HL-60/S4 treated with retinoic acid at 250 ng/mL for 4 days and 3 days (cell line): ENCODE data around the gene REPIN1.

ENCODE experiments used
- in situ Hi-C: fragments of 300-500 bp; cut with MboI; formaldehyde crosslinking; loops from 2 replicates; pipeline ENCODE4 v1.7.0; 2022; ENCODE audit warnings: low sequenced_read_pairs

REPIN1 gene

DNA sequence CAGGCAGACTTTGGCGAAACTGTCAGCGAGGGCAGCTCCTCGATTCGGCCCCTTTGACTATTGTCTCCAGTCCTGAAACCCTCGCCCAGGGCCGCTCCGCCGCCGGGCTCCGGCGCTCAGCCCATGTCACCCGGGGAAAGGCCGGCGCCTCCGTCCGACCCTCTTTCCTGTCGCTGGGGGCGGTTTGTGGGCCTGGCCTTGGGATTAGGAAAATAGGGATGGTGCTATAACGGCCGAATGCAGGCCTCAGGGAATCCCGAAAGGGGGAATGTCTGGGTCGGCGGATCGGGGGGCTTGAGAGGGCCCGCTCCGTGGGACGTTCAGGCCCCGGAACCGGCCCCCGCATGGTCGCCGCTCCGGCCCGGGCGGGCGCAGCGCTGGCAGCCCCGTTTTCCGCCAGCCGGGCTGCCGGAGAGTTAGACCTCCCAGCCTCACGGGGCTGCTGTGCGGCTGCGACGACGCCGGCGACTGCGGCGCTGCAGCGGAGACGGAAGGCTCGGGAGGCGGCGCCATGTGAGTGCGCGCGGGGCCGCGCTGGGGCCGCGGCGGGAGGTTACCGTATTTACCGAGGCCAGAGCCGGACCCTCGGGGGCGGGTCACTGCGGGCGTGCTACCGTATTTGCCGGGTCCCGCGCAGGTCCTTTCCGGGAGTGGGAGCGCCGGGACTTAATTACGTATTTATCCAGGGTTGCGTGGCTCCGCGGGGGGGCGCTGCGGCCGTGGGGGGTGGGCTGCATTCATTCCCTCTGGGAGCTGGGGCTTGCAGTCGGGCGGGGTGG, 36.4 kb downstream of the REPIN1 start:
- in situ Hi-C loops: no loop called here

DNA sequence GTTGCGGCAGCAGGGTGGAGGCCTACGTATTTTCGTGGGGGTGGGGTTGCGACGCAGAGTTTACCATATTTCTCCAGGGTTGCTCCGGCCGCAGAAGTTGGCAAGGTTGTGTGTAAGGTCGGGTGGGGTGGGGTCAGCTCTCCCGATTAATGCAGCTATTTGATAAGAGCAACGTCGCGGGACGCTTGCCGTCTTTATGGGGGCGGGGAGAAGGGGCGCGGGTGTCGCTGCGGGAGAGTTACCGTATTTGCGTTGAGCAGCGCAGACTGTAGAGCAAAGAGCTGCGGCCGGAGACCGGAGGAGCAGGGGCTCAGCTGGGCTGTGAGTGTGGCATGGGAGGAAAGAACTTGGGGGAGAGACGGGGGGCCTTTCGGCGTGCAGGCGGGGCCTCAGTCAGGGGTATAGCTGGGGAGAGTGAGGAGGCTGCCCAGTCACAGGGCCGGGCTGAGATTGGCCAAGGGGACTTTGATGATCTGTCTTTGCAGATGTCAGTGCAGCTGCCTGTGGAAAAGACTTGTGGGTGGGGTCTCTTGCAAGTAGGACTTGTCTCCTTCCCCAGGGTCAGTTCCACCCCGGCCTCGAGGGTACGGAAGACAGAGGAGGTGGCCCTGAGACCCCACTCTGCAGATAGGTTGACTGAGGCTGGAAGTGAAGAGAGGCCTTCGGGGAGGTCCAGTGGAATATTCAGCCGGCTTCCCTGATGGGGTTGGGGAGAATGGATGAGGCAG, 37.1 kb downstream of the REPIN1 start:
- in situ Hi-C loops: no loop called here

DNA sequence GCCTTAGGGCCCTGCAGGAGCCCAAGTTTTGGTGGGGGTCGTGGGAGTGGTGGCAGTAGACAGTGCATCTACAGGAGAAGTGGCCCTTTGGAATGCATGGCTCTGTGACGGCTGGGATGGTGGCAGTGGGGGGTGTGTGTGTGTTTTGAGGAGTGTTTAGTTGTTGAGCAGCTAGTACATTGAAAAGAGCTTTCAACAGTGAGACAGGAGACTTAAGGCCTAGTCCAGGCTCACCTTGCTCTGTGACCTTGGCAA, 37.6 kb downstream of the REPIN1 start:
- in situ Hi-C loops: no loop called here

DNA sequence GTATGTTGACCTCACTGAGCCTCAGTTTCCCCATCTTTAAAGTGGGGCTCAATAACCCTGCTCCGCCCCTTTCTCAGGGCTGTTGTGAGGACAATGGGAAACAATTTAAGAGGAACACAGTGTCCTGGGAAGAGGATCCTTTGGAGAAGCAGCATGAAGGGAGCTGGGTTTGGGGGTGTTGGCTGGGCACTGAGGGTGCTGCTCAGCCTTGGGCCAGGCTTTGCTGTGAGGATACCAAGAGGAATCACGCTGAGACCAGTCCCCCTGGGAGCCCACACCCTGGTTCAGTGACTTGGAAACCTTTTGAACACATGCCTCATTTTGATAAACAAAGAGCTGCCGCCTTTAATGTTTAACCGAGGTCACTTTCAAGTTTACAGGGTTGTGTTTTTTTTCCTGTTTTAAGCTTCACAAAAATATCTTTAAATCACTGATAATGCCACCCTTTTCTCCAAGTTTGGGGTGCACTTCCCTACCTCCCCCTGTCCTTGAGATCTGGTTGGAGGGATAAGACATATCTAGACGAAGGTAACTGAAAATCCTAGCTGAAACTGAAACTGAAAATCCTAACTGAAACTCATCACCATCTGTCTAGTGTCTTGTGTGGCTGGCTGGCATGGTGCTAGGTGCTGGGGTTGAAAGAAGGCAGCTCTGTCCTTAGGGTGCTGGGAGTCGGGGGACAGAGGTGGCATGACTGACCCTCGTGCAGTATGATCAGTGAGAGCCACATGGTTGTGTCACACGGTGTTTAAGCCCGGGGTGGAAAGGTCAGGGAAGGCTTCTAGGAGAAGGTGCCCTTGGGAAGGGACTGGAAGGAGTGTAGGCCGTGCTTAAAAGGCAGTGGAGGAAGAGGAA, 38.2 kb downstream of the REPIN1 start:
- in situ Hi-C loops: no loop called here

DNA sequence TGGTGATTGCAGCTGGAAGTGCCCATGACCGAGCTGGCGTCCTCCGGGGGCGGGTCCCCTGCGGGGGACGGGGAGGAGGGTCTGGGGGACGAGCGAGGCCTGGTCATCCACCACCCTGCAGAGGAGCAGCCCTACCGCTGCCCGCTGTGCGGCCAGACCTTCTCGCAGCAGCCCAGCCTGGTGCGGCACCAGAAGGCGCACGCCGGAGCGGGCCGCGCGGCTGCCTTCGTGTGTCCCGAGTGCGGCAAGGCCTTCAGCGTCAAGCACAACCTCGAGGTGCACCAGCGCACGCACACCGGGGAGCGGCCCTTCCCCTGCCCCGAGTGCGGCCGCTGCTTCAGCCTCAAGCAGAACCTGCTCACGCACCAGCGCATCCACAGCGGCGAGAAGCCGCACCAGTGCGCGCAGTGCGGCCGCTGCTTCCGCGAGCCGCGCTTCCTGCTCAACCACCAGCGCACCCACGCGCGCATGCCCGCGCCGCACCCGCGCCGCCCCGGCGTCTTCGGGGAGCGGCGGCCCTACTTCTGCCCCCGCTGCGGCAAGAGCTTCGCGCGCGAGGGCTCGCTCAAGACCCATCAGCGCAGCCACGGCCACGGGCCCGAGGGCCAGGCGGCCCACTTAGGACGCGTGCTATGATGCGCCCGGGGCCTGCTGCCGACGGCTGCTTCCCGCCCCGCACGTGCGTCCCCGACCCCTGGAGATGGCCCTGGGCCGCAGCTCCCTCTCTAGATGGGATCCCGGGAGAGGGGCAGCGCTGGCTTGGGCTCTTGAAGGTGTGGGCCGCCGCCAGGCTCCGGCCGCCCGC, 39.2 kb downstream of the REPIN1 start:
- in situ Hi-C loops: no loop called here

DNA sequence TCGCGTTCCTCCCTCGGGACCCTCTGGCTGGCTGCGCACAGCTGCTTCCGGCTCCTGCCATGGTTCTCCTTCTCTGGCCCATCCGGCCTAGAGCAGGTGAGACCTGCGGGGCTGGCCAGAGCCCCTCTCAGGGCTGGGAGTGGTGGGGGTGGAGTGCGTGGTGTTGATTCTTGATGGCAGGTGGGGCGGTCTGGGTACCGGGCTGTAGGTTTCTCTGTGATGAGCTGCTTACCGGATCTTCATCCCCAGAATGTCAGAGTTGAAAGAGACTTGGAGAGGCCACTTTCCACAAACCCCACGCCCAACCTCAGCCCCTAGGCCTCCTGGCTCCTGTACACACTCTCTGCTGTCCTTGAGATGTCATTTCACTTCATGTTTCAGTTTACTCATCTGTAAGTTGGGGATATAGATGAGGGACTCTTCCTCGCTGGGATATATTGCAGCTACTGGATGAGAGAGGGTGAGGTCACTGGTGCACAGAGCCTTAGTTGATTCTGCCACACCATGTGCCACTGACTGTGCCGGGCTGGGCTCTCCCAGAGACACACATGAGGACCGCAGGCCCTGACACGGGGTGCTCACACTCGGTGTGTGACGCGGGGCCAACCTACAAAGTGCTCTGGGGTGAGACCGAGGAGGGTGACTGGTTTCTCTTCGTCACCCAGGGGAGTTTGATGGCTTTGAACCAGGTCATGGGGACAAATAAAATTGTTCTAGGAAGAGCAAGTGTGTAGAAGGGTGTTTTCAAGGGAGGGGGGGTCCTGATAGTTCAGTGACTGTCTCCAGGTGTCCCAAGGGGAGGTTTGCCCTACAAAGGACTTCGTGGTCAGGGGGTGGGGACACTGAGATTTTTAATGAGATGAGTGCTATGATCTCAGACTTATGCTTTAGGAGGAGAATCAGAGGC, 40.0 kb downstream of the REPIN1 start:
- in situ Hi-C loops: no loop called here

DNA sequence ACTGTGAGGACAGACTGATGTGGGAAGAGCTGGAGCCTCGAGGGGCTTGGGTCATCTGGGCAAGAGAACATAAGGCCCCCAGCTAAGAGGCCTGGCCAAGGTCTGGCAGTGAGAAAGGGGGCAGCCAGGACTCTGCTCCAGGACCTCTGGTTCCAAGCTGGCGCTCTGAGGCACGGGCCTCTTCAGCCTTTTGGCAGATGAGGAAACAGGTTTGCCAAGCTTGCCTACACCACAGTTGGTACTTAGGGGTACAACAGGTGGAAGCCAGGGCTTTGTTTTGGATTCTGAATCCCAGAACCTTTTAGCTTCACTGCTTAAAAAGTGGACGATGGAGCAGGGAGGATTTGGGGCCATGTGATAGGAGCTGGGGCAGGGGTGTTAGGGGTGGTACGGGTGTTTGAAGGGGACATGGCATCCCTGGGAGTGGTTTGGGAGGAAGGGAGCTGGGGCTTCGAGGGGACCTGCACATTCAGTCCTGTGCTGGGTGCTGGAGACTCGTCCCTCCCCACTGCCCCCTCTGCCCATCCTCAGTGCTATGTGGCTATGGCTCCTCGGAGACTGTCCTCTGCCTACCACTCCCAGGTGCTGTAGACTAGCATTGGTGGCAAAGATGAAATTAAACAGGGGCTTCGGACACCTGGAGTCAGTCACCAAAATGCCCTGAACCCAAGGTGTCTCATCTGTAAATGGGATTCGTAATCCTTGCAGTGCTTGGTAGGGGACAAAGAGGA, 40.8 kb downstream of the REPIN1 start:
- in situ Hi-C loops: no loop called here

DNA sequence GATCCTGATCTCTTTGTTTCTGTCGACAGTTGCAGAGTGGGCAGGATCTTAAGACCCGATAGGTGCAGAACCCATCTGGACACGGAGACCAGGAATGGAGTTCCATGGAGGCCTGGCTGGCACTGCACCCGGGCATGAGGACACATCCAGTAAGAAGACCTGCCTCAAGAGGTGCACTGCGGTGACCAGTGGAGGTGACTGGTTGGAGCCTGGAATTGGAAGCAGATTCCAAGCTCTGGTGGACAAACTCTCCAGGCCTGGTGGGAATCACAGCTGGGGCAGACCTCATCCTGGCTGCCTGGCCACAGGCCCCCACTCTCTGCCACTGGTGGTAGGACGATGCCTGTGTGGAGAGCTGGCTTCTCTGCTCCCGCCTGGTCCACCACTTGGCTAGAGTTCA, 41.5 kb downstream of the REPIN1 start:
- in situ Hi-C loops: no loop called here

DNA sequence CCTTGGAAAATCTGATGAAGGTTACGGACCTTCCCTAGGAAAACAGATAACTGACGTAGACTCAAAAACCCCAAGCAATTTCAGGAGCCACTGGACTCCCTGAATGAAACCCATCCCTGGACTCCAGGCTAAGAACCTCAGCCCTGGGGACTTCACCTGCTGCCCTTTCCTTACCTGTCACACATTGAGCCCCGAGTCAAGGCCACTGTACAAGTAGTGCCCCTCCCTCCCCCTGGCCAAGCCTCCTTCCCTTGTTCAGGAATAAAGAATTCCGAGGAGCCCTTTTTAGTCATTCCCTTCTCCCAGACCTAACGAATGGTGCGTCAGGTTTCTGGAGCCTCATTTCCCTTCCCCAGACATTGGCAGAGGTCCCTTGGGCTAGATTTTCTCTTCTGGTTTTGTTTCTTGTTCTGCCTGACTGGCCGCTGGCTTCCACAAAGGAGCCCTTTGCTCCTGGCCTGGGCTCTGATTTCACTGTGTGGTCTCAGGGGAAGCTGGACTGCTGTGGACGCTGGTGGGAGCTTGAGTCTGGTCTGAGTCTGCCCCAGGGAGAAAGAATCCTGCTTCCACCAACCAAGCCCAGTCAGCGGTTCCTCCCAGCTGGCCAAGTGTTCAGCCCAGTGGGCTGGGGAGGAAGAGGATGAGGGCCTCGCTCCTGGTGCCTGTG, 42.2 kb downstream of the REPIN1 start:
- in situ Hi-C loops: no loop called here

DNA sequence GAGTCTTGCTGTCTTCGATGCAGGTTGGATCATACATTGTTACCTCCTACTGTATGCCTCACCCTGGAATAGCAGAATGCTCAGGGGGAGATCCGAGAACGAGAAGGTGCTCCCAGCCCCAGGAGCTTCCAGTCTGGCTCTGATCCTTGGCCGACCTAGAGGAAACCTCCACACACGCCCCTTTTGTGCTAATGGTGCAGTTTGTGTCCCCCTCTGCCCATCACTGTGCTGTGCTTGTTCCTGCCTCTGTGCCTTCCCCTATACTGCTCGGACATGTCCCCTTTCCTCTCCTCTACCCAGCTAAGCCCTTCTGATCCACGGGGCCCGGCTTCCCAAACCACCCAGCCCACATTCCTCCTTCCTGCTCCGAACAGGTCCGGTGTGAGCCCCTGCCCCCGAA, 43.0 kb downstream of the REPIN1 start:
- in situ Hi-C loops: no loop called here

DNA sequence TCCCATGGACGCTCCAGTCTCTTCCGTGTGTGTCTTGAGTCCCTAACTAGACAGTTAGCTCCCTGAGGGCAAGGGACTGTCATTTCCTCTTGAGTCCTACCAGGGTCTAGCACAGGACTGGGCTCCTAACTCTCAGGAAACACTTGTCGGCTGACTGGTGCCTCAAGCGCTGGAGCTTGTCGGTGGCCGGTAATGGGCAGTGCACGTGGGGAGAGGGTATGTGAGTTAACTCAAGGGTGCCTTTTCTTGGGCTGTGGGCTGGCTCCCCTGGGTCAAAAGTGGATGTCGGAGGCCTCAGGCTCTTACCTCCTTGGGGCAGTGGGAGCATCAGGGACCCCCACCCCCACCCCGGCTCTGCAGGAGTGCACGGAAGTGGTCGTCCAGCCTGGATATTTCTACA, 43.4 kb downstream of the REPIN1 start:
- in situ Hi-C loops: no loop called here

DNA sequence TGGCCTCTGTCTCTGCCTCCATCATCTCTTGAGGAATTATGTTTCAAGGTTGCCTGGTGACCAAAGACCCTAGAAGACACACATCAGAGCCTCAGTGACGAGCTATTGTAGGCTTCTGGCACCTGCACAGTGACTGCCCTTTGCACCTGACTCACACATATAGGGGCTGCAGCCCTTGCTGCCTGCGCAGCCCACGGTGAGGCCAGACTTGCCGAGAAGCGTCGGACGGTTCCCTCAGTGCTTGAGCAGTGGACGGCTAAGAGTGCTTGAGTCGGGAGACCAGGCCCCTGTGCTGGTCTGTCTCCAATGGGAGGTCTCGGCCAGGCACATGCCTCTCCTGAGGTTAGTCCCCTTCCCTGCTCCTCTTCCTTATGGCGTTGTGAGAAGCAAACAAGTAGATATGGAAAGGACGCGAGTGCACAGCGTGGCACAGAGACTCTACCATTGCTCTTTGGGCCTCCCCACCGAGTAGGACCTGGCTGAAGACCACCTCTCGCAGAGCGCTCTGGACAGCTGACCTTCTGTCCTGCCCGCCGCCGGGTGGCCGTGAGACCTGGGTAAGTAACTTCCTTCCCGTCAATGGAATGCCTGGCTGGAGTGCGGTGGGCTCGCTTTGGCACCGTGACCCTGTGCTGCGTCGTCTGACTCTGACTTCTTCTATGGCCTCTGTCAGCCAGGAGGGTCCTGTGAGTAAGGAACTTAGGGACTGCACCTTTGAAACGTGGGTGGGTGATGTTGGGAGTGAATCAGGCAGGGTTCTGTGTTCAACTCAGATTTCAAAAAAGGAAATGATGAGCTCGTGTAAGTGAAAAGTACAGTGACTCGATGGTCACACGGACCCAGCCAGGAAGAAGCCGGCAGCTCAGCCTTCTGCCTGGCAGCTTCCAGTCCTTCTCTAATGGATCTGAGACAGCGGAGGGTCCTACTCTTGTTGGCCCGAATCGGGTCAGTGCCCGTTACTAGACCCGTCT, 44.2 kb downstream of the REPIN1 start:
- in situ Hi-C loops: no loop called here

DNA sequence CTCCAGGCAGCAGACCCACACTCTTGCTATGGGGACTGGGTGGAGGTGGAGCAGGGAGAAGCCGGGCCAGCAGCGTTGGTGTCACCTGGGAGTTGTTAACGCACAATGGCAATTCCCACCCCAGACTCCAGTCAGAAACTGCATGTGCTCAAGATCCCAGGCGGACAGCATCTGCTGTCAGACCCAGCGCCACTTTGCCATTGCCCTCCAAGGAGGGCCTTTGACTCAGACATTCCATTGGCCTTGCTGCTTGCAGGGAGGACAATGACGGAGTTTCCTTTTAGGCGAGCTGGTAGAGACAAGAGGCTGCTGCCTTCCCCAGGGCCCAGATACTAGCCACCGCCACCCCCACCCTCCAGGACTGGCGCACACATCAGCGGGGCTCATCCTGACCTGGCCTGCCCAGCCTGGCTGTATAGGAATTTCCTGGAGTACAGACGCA, 45.0 kb downstream of the REPIN1 start:
- in situ Hi-C loops: no loop called here

DNA sequence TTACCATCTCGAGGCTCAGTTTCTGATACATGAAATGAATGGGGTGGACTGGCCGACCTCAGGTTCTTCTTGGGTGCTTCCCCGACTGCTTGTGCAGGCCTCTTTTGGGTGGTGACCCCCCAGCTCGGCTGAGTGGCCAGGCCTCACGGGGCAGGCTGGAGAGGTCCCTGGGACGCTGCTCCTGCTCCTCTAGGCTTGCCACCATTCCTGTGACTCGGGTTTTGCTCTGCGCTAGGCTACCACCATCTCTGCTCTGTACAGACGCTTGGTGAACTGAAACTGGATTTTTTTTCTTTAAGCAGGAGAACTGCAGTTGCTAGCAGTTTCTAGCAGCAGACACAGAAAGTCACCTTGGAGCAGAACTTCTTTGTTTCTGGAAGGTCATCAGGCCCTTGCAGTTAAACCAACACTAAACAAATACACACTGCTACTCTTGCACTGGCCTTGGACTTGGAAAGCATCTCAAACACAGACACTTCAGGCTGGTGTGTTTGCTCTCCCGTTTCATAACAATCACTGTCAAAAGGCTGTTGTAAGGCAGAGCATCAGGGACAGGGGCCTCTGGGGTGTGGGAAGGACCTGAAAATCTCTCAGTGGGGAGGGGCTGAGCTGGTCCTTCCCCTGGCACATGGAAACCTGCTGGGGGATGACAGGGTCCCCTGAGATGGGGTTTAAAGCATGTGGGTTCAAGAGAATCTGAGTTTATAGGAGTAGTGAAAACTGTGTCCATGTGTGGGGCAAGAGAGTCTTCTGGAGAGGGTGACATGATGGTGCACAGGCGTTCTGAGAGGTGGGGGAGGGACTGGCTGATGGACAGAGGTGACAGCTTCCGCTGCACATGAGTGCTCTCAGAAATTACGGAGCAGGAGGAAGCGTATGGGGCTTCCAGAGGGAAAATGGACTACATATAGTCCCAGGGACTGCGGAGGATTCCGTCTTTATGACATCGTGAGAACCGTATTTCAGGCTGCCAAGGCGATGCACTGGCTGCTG, 46.8 kb downstream of the REPIN1 start:
- in situ Hi-C loops: no loop called here

DNA sequence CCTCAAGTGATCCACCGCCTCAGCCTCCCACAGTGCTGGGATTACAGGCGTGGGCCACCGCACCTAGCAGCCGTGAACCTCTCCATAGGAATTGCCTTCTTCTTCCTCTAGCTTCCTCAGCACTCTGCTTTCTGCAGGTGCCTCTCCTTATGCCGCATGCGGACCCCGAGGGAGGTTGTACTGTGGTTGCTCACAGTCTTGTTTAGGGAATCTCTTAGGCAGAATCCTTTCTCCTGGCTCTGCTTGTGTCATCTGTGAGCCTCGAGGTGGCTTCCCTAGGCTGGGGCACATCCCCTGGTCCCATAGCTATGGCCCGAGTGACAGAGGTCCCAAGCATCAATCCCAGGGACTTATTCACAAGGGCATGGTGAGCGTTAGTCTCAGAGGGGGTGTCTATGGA, 48.6 kb downstream of the REPIN1 start:
- in situ Hi-C loops: no loop called here

DNA sequence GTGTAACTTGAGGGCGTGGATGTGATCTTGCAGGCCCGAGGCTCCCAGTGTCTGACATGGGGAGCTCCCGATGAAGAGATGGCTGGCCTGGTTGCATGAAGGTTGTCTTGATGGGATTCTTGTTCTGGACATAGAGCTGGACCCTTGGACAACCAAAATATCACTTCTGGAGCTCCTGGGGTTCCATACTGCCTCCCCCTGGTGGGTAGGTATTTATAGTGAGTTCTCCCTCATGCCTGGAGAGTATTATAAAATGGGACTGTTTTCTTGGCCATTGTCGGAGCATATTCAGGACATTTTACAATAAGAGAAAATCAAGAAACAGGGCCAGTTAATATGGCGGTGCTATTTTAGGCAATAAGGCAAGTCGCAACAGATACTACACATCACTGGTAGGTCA, 49.2 kb downstream of the REPIN1 start:
- in situ Hi-C loops: no loop called here
